Stimulated activated CD4-positive, alpha-beta T cell treated with anti-CD3 and anti-CD28 coated beads, Interleukin-1b, Interleukin-23, amount 100 ng/mL, for 24 hours (primary cell): ENCODE data around the gene CYBC1.

Source experiments
- DNase-seq, 4 experiments: peaks; one replicate each; pipeline ENCODE4 v3.0.0-alpha.2; 2020; ENCODE audit warnings: low read depth in 4 of 4, low spot score in 1 of 4

CYBC1 gene

DNA sequence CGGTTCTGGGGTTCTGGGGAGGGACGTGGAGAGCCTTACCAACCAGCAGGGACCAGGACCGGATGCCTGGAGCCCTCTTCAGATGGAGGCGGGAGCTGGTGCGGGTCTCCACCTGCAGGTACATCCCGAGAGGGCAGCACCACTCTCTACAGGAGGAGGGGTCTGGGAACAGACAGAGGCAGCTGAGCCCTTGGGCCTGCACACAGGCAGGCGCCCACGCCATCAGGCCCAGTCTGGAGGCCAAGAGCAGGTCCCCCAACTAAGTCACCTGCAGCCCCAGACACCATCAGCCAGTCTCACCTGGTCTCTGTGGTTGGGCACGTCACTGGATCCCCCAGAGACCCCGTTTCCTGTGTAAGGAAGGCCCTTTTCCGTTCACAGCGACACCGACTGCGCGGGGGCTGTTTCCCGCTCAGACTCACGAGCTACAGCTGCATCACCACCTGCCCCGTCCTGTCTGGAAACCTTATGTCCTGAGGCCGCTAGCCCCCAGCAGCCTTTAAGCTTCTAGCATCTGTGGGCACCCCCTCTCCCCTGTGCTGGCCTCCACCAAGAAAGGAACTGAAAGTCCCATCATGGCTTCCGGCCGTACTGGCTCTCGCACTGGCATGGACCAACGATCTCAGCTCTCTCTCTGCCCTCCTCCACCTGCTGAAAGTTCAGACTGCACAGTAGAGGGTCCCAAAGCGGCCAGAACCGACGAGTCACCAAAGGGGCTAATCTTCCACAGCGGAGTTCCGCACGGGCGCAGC is 1.2 kb downstream of the CYBC1 start:
- DNase-seq, result peak; percentile 18 to 60 (median 36)

DNA sequence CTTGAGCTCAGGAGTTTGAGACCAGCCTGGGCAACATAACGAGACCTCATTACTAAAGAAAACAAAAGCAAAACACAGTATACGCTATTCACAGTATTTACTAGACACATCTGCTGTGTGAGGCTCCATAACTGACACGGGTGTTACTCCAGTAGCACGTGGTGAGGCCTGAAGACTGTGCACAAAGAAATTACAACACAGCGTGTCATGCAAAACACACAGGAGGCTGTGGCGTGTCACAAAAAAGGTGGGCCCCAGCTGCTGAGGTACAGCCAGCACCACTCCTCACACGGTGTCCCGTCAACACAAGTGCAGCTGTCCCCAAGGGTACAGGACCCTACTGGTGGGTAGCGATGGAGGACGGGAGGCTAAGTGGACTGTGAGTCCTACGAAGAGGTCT is 2.7 kb downstream of the CYBC1 start:
- DNase-seq, result no peak

GRCh38 chr17:82446649-82447048 is 3.9 kb downstream of the CYBC1 start:
- DNase-seq, result no peak

DNA sequence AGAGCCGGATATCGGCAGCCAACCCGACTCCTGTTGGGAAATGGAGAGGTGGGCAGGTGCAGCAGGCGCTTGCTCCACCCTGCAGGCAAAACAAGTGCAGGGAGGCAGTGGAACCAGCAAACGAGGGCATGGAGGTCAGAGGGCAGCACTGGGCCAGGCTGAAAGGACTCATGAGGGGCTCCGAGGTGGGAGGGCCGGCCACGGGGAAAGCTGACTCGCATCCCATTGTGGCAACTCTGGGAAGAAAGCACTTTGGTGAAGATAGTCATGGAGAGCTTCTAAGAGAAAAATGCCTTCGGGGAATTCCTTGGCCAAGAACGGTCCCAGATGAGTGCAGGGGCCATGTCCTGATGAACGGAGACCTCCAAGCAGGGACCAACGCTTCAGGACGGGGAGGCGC is 4.4 kb downstream of the CYBC1 start:
- no peak for DNase-seq

DNA sequence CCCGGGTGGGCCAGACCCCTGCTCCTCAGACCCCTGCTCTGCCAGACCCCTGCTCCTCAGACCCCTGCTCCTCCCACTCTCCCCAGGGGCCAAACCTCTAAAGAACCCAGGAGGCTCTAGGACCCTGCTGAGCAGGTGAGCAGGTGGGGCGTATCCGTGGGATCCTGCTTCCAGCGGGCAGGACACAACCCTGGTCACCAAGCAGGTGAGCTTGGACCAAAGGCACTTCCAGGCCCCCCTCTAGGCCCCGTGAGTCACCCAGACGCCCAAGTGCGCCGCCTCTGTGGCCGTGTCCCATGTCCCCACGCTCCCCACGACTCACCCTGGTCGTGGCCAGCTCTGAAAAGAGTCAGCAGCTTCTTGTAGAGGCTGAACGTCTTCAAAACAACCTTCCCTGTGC is 5.0 kb downstream of the CYBC1 start:
- no peak for DNase-seq

- DNase-seq, result no peak
Measured at GRCh38 chr17:82444941-82445521, 5.5 kb downstream of the CYBC1 start.

DNA sequence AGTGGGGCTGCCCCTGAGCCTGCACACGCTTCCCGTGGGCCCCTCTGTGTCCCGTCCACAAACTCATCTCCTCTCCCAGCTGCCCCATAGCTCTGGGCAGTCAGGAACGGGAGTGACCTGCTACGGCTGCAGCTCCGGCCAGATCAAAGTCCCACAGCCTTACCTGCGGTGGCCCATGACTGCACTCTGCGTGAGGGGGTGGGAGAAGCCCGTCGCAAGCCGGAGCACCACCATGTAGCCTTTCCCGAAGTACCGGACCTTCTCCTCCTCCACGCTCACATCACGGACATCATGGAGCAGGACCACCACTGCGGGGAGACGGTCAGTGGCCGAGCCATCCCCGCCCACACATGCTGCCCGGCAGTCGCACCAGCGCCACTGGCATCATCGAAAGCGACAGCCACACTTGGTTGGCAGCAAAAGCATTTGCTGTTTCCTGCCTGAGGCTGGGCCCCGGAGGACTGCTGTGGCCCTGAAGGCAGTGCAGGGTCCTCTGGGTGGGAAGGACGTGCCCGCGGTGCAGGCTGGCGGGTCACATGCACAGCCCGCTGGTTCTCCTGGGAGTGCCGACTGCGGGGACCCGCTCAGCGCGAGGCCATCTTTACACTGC is 6.2 kb downstream of the CYBC1 start:
- no peak for DNase-seq

DNA sequence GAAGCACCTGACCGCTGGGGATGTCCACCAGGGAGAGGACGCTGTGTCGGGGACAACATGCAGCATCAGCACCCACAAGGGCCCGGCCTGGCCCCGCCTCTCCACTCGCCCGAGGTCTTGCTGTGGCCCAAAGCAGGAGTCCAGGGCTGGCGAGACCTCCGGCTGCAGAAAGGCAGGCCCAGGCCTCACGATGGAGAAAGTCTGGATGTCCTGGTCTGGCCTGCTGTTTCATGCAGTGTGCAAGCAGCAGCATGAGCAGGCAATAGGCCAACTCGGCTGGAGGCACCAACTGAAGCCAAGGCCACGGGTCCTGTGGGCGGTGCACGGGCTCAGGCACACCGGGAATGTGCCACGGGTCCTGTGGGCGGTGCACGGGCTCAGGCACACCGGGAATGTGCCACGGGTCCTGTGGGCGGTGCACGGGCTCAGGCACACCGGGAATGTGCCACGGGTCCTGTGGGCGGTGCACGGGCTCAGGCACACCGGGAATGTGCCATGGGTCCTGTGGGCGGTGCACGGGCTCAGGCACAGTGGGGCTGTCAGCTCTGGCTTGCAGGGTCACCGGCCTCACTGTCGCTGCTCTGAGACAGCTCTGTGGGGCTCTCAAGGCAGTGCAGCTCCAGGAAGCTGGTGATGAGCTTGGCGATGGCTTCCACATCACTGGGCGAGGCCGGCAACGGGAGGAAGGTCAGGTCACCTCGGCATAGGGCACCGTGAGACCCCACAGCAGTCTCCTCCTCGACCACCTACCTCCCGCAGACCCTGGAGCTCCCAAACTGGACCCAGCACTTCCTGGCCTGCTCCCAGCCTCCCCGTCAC is 6.9 kb downstream of the CYBC1 start:
- DNase-seq, result no peak

DNA sequence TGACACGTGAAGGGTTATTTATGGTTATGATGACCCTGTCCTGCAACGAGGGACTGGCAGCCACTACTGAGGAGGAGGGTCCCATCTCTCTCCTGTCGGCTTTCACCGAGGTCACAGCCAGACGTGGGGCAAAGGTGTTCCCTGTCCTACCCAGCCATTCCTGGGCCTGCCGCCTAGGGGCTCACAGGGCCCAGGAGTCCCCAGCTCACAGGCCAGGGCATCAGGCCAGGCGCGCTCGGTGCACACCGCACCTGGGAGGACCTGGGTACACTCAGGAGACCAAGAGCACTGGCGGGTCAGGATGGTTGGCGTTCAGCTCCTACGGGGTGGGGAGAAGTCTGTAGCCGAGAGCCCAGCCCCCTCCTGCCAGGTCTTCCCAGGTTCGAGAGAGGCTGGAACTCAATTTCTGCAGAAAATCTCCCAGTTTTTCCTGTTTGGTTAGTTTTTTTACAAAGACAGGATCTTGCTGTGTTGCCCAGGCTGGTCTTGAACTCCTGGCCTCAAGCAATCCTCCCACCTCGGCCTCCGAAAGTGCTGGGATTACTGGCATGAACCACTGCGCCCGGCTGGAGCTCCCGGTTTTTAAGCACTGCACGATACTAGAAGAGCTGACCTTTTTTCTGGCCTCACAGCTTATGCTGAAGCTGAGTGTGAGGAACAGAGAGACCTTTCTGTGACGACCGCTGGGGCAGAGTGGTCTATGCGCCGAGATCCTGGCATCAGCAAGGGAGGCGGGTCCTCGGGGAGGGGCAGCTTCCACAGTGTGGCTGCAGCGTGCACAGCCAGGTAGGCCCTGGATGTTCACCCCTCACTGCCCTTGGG is 7.7 kb downstream of the CYBC1 start:
- no peak for DNase-seq

DNA sequence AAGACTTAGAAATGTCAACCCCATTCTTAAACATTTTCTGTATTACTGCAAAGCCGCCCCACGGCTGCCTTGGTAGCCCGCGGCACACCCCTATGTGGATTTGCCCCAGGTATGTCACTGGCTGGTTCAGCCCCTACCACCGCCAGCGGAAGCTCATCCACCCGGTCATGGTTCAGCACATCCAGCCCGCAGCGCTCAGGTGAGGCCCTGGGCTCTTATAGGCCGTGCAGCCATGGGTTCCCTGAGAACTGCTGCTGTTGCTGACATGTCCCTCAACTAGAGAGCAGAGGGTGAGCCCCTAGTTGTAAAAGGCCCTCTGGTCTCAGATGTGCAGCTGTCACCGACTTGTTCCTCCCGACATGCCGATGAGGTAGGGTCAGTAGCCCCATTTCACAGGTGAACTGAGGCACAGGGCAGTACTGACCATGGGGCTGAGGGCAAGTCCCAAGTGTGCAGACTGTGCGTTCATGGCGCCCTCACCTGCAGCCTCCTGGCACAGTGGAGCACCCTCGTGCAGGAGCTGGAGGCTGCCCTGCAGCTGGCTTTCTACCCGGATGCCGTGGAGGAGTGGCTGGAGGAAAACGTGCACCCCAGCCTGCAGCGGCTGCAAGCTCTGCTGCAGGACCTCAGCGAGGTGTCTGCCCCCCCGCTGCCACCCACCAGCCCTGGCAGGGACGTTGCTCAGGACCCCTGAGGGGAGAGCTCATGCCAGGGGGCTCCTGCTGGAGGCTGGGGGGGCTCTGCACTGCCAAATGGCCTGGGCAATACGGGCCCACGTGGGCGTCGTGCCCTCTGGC is 8.7 kb downstream of the CYBC1 start:
- DNase-seq, result no peak

- no peak for DNase-seq
Measured at GRCh38 chr17:82440991-82441627, 9.4 kb downstream of the CYBC1 start.

DNA sequence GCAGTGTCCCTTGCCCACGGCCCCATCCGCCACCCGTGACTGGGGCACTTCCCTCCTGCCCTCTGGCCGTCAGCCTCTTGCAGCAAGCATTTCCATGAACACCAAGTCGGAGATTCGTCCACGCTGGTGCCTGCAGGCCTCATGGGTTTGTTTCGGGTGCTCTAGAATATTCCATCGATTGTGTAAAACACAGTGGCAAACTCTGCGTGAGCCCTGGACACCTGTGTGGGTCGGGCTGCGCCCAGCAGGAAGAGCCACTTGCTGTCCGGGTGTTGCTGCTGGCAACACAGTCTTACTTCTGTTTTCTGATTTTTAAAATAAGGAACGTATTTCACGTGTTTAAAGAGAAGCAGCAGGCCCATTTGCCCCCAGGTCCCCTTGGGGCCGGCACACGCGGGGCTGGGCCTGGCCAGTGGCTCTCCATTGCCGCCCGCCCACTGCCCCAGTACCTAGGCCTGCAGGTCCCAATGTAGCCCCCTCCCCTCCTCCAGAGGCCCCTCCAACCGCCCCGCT is 10.0 kb downstream of the CYBC1 start:
- no peak for DNase-seq

GRCh38 chr17:82439829-82440365 is 10.7 kb downstream of the CYBC1 start:
- no peak for DNase-seq

DNA sequence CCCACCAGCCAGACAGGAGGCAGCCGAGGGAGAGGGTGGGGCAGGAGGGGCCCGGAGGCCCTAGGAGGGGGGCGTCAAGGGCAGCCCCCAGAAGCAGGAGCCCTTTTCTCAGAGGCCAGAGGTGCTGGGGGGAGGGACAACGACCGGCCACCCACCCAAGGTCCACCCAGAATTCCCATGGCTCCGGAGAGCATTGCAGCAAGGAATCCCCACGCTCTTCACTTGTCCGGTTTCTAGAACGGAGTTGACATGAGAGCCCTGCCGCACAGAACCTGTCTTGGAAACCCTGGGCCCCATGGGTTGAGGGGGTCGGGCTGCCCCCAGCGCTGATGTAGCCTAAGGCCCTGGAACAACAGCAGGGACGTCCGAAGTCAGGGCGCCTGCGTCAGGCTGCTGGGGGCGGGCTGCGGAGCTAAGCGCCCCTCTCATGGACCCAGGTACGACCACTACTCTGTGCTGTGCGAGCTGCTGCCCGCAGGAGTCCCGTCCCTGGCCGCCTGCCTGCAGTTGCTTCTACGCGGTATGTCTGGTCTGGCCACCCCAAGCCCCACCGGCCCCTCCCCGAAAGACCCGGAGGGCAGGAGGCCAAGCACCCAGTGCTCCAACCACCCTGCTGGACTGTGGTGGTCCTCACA is 11.2 kb downstream of the CYBC1 start:
- DNase-seq, result no peak

GRCh38 chr17:82438401-82439193 is 12.0 kb downstream of the CYBC1 start:
- no peak for DNase-seq

- no peak for DNase-seq
Measured at GRCh38 chr17:82437325-82437668, 13.3 kb downstream of the CYBC1 start.

GRCh38 chr17:82436601-82437324 is 13.8 kb downstream of the CYBC1 start:
- no peak for DNase-seq
